ENCODE results near the gene OLFML2A.

Gene OLFML2A

DNA sequence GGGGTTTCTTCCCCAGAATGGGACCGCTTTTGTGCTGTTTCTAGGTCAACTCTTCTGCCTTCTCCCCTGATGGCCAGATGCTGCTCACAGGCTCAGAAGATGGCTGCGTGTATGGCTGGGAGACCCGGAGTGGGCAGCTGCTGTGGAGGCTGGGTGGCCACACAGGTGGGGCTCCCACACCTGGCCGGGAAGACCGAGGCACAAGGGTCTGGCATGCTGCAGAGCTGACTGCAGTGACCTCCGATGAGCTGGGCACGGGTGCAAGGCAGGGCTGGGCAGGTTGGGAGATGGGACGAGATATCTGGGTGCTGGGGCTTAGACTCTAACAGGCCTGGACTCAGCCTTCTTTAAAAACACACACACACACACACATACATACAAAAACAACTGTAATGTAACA lies 77.2 kb downstream of the OLFML2A start:
- no peak for DNase-seq (ENCODE audit: low spot score)

DNA sequence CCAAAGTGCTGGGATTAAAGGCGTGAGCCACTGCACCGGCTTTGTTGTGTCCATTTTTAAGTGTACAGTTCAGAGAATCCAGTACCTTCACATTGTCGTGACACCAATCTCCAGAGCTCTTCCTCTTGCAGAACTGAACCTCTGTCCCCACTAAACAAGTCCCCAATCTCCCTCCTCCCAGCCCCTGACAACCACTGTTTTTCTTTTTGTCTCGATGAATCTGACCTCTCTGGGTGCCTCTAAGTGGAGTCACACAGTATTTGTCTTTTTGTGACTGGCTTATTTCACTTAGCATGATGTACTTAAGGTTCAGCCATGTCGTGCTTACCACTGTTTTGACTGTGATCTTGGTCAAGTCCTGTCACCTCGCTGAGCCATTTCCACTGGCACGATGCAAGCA lies 77.9 kb downstream of the OLFML2A start:
- DNase-seq (ENCODE audit: low spot score) = no peak

DNA sequence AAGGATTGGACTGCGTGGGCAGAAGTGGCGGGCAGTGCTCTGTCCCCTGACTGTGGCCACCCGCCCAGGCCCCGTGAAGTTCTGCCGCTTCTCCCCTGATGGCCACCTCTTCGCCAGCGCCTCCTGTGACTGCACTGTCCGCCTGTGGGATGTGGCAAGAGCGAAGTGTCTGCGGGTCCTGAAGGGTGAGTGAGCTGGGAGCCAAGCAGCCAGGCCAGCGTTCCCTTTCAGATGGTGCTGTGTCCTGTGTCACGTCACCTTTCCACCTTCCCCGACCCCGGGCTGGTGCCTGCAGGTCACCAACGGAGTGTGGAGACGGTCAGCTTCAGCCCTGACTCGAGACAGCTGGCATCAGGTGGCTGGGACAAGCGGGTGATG lies 78.6 kb downstream of the OLFML2A start:
- no peak for DNase-seq (ENCODE audit: low spot score)

DNA sequence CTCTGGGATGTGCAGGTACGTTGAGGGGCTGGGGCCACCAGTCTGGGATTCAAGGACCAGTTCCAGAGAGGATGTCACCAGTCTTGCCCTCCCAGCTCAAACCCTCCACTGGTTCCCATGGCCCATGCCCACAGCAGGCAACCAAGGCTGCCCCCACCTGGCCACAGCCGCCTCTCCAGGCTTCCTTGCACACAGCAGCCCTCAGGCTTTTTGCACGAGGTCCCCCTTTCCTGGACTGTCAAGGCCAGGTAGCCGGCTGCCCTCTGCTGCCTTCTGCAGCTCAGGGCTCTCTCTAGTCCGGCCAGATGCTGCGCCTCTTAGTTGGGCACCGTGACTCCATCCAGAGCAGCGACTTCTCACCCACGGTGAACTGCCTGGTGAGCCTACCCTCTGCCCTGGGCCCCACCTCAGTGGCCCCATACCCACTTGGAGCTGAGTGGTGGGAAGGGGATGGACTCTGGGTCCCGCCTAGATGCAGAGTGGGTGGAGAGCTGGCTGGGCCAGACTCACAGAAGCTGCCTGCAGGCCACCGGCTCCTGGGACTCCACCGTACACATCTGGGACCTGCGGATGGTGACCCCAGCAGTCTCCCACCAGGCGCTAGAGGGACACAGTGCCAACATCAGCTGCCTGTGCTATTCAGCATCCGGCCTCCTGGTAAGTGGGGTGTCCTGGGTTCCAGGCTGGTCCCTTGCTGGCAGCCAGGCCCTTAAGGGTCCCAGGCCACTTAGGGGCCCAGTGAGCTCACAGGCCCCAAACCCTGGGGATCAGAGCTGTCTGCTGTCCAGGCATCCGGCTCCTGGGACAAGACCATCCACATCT lies 79.2 kb downstream of the OLFML2A start:
- DNase-seq (ENCODE audit: low spot score) = peak; percentile 77

DNA sequence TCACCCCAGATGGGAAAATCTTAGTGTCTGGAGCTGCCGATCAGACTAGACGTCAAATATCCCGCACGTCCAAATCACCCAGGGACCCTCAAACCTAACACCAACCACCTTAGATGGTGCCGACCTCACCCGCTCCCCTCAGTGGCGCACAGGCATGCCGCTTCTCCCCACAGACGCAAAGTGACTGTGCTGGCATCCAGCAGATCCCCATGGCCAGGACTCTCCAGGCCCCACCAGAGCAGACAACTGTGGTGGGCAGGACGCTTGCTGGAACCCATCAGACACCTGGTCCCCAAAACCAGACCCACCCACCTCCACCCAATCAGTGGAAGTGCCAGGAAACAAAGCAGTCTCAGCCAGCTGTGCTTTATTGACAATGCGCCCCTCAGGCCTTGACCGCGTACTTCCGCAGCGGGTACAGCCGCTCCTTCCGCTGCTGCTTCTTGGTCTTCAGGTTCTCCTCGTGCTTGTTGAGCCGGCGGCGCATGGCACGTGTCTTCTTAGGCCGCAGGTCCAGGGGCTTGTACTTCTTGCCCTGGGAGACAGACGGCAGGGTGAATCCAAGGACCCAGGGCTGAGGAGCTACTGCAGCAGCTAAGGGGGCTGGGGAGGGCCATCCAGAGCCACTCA lies 80.7 kb downstream of the OLFML2A start:
- DNase-seq (ENCODE audit: low spot score) = no peak

DNA sequence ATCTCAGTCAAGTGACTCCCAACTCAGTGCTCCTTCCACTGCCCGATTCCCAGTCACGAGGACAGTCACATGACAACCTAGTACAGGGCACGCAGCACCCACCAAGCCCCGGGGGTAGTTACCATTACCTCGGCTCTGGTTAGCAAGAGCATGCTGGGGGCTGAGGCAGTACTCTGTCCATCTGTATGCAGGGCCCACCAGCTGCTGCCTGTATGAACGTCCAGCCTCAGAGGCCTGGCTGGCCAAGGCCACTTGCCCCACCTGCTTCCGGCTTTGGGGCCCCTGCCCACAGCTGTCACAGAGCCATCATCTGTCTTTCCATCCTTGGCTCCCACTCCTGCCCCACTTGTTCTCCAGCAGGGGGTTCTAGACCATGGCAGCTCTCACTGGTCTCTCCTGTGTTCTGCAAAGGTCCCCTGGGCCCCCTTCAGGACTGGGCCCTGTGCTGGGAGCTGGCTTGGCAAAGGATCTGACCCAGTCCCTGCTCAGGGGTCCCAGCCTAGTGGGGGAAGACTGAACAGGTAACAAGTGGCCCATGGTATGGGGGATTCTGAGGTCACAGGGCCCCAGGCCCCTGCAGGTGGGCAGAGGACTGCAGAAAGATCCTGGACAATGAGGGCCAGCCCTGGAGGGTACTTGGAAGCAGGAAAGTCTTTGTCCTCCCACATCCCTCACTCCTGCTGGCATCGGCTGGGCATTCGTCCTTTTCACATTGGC lies 81.6 kb downstream of the OLFML2A start:
- no peak for DNase-seq (ENCODE audit: low spot score)

DNA sequence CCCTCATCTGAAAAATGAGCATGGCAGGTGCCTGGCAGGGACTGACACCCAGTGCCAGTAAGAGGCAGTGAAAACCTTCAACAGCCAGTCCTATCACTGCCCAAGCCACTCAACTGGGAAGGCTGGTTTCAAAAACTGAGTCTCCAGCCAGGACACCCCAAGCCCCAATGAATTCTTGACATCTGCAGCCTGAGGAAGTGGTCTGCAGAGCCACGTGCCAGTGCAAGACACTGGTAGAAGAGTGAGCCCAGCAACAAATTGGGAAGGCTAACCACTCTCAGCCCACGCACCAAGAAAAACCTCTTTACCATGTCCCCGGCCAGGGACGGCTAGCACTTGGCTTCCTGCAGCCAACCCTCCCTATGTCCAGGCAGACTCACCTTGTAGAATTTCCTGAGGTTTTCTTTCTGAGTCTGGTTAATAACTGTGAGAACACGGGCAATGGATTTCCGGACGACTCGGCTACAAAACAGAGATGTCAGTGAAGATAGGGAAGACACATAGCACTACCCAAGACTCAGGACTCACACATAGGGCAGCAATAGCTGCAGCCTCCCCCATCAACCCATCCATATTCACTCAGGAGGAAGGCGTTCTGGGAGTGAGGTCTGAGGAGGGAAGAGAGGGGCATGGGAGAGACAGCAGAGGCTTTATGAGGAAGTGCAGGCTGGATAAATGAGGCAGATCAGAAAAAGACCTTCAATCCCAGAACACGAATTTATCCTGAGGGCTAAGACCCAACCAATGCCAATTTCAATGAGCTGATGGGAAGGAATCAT lies 83.1 kb downstream of the OLFML2A start:
- no peak for DNase-seq (ENCODE audit: low spot score)

DNA sequence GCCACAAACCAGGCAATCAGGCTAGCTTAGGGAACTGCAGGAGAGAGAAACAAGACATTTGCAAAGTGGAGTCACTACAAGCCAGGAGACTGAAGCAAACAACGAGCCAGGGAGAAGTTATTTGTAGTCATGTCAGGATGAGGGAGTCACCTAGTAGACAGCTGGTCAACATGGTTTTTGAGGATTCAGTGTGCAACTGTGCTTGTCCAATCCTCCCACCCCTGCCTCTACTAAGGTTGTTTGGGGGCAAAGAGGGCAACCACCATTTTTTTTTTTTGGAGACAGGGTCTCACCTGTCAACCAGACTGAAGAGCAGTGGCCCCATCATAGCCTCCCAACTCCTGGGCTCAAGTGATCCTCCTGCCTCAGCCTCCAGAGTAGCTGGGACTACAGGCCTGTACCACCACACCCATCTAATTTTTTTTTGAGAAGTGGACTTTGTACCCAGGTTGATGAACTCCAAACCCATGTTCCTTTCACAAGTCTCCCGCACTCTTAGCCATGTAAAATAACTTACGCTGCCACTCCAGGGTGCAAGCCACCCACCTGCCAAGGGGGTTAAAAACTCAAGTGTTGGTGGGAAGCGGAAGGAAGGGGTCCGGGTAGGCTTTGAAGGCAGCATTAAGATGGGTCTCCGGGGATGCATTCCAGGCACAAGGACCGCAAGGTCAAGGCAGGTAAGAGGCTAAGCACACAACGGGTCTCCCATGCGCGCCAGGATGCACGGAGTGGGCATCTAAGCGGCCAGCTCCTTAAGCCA lies 83.8 kb downstream of the OLFML2A start:
- DNase-seq (ENCODE audit: low spot score) = no peak

DNA sequence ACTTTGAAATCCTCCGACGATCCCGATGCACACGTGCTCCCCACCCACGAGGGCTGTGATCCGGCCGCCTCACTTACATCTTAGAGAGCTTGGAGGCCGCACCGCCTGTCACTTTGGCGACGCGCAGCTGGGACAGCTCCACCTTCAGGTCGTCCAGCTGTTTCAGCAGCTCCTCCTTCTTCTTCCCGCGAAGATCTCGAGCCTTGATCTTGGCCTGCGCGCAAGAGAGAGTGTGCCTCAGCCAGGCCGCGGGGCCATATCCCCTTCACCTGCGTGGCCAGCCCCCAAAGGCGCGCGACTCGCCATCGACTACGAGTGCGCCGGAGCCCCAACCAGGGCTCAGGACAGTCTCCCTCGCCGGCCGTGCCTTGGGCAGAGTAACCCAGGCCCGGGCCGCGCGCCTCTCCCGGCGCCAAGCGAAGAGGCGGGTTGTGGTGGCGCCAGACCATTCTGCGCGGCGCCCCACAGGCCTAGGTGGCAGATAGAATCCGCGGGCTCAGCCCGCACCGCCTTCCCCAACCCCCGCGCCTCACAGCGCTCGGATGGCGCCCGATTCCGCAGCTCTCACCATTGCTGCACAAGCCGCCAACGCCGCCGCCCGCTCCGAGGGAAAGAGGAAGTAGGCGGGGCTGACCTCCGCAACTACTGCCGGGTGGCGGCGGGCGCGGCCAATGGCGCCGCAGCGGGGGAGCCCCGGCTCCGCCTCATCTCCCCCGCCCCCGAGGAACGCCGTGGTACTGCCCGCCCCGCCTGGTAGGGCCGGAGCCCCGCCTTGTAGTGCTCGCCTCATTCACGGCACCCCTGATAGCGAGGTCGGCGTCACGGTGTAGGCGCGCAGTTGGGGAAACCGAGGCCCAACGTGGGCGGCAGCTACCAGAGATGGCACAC lies 84.7 kb downstream of the OLFML2A start, which contains the start of the genes ARPC5L and RPL35:
TSS of gene ARPC5L (plus strand) at position 789 of the 888 bp plus-strand sequence. CDS start 7,161 bp downstream, outside the sequence.
TSS of gene RPL35 (minus strand) at position 616 of the 888 bp plus-strand sequence. CDS start at position 571, 45 bp downstream.
- peak; percentile 99 for DNase-seq (ENCODE audit: low spot score)

DNA sequence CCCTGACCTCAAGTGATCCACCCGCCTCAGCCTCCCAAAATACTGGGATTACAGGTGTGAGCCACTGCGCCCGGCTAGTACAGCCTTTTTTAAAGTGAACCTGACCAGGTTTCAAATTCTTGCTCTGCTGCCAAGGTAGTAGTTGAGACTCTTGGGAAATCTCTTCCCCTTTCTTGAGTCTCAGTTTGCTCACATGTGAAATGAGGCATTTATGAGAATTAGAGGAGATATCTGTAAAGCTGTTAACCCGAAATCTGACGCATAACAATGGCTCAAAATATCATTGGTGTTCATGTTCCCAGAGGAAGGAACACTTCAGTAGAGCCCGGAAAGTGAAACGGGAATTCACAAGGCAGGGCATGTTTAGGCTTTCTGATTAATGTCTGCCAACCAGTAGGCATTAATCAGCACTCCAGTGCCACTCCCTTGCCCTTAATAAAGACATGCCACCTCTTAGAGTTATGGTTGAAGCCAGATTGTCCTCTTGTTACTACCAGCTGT lies 86.5 kb downstream of the OLFML2A start:
- DNase-seq (ENCODE audit: low spot score) = no peak
